Esophagus mucosa (tissue), 1 donor: ENCODE data around the gene TRRAP. TPM values are rescaled to one million over a fixed set of nuclear protein-coding genes. Genes with fewer than 3 reads are reported as not detected.

Source experiments
- ATAC-seq: fragments of 200-7000 bp; cut with Tn5 transposase; one replicate; pipeline ENCODE4 v1.9.1; 2020
- total RNA-seq: library from RNA; stranded (reverse); gene quantifications from one replicate; pipeline ENCODE4 v1.2.4, GENCODE V29; 2023
- donor health status: DM: yes; HTN: yes; CAD: no.

TRRAP gene
- total RNA-seq, 1 donor from 2014 or later, result 17.3 TPM

DNA sequence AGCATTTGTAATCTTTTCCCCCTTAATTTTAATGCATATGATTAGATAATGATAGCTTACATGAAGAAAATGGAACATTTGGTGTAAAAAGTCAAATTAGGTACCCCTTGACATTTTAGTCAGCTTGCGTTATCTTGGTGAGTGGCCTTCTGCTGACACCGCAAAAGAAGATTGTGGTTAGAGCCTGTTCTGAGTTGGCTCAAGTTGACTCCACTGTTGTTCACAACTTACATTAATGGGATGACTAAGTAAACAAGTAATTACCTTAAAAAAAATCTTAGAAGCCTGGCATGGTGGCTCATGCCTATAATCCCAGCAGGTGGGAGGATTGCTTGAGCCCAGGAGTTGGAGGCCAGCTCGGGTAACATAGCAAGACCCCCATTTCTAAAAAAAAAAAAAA, 24.2 kb downstream of the TRRAP start:
- no peak for ATAC-seq

DNA sequence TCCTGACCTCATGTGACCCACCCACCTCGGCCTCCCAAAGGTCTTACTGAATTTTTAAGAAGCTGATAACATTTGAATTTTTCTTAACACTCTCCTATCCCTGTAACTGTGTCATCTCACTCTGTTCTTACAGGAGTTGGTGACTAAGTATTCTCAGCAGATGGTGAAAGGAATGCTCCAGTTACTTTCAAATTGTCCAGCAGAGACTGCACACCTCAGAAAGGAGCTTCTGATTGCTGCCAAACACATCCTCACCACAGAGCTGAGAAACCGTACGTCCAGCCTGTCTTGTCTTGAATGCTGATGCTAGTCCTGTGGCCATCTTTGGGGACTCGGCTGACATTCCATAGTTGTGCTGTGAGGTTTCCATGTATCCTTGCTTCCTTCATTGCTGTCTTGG, 24.9 kb downstream of the TRRAP start:
- no peak for ATAC-seq

DNA sequence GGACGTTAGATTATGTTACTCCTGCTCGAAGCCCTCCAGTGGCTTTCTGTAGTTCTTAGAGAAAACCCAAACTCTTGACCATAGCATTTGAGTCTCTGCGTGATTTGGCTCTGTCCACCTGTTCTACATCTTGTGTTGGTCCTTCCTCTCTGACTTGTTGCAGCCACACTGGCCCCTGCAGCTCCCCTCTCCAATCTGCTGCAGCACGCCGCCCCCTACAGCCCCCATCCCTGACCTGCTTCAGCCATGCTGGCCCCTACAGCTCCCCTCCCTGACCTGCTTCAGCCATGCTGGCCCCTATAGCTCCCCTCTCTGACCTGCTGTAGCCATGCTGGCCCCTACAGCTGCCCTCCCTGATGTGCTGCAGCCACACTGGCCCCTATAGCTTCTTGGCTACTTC, 29.2 kb downstream of the TRRAP start:
- no peak for ATAC-seq

DNA sequence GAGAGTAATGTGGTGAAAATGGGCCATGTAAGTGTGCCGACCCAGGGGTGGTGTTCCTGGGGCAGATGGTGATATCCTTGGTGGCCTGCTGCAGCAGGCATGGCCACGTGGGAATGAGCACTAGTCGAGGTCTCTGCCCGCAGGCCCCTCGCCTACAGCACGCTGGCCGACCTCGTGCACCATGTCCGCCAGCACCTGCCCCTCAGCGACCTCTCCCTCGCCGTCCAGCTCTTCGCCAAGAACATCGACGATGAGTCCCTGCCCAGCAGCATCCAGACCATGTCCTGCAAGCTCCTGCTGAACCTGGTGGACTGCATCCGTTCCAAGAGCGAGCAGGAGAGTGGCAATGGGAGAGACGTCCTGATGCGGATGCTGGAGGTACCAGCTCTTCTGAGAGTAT, 30.3 kb downstream of the TRRAP start:
- ATAC-seq, result no peak

DNA sequence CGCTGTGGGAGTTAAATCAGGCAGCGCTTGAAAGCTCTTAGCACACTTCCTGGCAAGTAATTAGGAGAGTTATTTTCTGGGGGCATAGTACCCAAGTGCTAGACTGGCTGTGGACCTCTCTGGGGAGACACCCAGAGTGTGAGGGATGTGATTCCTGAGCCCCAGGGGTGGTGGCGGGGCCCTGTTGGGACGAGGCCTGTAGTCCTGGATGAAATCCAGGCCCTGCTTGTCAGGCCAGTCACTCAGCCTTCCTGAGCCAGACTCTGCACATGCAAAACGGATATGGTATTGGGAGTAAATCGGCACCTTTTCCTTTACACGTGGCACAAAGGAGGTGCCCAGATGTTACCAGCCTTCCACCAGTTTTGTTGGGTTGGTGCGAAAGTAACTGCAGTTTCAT, 31.2 kb downstream of the TRRAP start:
- no peak for ATAC-seq

DNA sequence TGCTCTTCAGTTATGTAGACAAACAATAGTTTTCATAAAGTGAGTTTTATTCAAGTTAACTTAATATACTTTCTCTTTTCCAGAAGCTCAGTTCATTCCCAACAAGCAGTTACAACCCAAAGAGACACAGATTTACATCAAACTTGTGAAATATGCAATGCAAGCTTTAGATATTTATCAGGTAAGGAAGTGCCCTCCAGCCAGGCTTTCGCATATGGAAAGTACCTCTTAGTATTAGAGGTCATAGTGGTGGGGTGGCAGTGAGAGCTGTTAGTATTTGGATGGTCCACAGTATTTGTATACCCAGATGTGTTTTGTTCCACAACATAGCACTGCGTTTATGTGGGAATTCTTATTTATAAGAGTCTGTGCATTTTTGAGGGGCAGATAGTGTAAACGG, 32.1 kb downstream of the TRRAP start:
- ATAC-seq, result no peak

DNA sequence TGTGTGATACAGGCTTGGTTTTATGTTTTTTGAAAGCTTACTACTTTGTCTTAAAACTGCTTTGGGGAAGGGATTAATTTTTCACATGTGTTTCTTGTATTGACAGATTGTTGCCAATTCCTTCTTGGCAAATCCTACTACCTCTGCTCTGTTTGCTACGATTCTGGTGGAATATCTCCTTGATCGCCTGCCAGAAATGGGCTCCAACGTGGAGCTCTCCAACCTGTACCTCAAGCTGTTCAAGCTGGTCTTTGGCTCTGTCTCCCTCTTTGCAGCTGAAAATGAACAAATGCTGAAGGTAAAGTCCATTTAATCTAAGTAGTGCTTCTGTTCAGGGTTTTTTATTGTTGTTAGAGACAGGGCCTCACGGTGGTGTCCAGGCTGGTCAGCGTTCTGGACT, 33.6 kb downstream of the TRRAP start:
- ATAC-seq, result no peak

DNA sequence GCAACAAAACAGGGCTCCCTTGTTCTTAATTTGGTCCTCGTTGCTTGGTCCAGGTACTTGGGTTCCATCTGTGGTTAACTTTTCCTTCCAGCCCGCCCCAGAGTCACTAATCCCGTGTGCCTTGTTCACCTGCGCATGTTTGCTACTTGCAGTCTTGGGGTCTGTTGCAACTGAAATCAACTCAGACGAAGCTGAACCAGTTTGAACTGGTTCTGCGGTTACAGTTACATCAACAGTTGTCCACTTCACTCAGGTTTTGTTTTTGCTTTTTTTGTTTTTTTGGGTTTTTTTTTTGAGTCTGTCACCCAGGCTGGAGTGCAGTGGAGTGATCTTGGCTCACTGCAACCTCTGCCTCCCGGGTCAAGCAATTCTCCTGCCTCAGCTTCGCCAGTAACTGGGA, 34.7 kb downstream of the TRRAP start:
- no peak for ATAC-seq

DNA sequence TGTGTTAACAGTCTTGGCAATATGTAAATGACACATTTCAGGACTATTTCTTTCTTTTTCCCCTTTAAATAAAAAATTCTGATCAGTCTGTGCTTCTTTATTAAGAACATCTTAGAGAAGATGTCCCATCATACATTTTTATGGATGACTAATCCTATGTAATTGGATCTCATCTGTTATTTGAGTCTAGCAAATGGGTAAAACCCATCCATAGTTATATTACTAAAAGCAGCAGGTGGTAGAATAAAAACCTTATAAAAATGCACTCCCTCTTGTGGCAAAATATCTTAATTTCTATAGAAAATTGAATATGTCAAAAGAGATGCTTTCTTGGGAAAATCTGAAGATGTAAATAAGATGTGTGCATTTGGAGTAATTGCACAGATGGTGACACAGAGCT, 35.3 kb downstream of the TRRAP start:
- no peak for ATAC-seq

DNA sequence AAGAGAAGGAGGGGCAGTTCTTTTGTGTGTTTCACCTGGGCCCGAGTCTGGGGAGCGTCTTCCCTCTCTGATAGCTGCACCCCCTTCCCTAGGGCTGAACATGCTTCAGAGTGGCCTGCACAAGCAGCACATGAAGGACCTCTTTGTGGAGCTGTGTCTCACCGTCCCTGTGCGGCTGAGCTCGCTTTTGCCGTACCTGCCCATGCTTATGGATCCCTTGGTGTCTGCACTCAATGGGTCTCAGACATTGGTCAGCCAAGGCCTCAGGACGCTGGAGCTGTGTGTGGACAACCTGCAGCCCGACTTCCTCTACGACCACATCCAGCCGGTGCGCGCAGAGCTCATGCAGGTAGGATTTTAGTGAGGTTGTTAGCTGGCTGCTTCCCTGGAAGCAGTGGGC, 39.0 kb downstream of the TRRAP start:
- no peak for ATAC-seq

DNA sequence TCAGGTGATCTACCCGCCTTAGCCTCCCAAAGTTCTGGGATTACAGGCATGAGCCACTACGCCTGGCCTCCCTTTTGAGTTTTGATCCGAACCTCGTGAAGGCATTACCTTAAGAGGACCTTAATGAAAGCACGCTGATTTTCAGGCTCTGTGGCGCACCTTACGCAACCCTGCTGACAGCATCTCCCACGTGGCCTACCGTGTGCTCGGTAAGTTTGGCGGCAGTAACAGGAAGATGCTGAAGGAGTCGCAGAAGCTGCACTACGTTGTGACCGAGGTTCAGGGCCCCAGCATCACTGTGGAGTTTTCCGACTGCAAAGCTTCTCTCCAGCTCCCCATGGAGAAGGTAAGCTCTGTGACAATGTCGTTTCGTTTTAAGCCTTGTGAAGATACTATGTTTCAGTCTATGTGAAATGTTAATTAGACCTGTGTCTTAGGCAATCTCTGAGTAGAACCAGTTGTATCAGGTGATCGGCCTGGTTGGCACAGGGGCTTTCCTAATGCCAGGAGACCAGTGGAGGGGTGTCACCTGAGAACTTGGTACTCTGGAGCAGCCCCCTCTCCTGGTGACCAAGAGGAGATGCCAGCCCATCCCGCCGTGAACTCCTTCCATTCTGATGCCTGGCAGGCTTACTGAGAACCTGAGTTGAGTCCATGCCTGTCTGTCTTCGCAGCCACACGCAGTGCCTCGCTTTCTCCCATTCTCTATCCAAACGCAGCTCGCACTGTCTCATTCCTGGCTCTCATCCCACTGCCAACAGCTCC, 43.5 kb downstream of the TRRAP start:
- ATAC-seq, result no peak

DNA sequence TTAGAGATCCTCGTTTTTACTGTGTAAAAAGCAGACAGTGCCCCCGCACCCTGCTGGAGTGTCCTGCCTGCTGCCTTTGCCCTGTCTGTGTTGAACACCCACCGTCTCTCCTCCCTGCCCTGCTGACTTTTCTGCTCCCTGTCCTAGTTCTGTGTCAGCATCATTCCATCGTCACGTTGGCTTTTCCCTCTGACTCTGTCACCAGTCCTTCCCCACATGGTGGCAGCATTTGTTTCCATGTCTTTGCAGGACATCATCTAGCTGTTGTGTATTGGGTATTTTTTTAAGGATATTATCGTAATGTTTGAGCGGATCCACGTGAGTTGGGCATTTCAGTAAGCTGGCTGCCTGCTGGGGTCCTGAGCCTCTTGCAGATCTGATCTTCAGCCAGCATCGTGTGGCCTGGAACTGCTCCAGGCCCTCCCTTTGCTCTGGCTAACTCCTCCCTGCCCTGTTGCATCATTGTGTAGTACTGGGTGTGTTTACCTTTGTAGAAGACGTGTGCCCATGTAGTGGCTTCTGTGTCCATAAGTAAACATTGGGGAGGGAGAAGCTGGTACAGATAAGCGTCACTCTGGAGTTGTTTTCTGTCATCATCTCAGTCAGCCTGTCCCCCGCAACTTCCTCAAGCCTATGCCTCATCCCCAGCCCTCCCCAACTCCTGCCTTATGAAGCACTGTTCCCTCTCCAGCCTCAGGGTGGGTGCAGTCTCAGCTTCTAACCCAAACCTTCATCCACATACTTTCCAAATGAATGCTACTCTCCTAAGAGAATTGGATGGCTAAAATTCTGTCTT, 44.3 kb downstream of the TRRAP start:
- ATAC-seq, result peak; percentile 77

DNA sequence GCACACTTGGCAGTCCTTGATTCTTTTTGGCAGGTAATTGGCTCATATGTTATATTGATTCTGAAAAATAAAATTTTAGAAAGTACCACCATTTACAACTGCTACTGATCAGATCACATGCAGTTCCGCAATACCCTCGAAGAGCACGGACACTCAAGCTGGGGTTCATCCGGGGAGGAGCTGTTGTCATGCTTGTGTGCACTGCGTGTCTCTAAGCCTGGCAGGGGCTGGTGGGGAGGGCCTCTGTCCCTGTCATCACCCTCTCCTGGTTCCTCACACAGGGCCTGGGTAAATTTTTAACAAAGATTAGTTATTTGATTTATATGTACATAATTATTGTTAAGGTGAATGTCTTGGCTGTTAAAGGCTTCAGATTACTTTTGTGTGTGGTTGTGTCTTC, 45.2 kb downstream of the TRRAP start:
- no peak for ATAC-seq

DNA sequence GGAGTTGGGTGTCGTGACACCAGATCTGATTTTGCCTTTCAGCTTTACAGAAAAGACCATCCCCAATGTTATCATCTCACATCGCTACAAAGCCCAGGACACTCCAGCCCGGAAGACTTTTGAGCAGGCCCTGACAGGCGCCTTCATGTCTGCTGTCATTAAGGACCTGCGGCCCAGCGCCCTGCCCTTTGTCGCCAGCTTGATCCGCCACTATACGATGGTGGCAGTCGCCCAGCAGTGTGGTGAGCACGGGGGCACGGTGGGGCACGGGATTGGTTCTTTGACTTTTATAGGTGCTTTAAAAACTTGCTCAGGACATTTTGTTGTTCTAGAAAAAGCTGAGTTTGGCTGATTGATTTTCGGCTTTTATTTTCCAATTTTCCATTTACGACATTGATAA, 48.8 kb downstream of the TRRAP start:
- no peak for ATAC-seq

DNA sequence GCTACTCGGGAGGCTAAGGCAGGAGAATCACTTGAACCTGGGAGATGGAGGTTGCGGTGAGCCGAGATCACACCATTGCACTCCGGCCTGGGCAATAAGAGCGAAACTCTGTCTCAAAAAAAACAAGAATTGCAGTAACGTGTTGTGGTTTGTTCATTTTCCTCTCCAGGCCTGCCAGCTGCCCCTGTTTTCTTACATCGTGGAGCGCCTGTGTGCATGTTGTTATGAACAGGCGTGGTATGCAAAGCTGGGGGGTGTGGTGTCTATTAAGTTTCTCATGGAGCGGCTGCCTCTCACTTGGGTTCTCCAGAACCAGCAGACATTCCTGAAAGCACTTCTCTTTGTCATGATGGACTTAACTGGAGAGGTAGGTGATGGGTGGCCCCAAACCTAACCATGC, 52.1 kb downstream of the TRRAP start:
- ATAC-seq, result no peak

DNA sequence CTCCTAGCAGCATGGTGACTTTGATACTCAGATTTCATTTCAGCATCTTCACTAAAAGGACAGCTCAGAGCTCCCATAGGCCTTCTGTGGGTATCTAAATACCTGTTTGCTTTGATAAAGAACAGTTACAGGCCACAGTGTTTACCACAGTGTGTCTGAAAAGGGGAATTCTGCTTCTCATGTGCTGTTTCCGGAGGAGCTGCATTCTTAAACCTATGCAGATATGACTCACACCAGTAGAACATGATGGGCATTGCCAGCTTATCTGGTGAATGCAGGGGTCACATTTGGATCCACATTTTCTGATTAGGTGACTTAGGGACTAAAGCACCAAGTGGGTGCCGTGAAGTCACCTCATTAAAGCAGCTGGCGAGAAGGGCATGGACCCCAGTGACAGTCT, 52.6 kb downstream of the TRRAP start:
- peak; percentile 41 for ATAC-seq

DNA sequence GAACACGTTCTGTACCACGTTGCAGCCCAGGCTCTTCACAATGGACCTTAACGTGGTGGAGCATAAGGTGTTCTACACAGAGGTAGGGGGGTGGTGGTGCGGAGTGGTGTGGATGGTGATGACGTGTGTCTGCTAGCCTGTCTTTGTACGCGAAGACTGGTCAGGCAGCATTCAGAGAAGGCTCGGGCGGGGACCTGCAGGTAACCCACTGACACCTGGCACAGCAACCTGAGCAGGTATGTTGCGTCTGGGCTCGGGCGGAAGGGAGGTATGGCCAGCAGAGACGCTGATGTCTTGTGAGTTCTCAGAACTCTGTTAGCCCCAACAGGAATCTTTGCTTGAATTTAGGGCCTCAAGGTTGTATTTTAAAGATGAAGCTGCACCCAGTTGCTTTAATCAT, 55.0 kb downstream of the TRRAP start:
- ATAC-seq, result no peak

DNA sequence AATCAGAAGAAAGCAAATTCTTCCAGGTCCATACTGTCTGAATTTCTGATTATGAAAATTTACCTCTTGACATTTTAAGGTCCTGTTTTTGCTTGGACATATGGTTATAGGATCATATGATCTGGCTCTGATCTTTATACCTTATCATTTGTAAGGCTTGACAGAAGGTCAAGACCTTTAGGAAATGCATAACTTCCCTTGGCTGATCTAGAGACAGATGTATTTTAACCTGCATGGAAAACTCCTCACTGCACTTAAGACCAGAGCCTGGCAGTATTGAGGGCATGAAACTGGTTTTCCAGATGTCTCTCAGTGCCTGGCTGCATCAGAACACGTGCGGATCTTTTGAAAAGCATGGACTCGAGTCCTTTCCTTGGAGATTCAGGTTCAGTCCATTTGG, 55.9 kb downstream of the TRRAP start:
- no peak for ATAC-seq

DNA sequence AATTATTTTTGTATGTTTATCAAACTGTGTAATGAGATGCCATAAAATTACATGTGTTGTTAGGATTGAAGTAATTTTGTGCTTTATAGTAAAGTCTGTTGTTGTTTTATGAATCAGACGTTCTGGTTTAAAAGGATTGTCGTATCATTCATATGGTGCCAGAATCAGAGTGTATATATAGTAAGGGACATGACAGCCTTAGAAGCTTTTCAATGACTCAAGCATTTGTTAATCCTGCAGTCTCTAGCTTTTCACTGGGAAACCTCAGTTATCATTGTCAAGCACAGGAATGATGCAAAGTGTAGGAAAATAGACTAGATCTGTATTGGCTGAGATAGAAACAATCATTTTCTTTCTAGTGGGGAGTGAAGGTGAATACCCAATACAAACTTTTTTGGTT, 57.5 kb downstream of the TRRAP start:
- ATAC-seq, result no peak

DNA sequence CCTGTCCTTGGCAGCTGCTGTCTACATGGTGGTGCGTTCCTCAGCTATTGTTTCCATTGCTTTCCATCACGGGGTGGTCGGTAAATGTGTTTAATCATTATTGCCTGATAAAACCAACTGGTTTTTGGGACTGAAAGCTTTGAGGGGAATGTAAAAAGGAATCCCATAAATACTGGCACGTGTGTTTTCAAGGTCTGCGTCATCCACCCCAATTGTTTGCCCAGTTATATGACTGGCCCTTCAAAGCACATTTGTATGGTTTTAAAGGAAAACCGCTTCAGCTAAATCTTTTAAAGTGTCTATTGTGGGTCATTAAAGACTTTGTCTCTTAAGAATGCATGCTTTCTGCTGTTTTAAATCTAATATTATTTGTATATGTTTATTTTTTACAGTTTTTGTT, 65.0 kb downstream of the TRRAP start:
- no peak for ATAC-seq

DNA sequence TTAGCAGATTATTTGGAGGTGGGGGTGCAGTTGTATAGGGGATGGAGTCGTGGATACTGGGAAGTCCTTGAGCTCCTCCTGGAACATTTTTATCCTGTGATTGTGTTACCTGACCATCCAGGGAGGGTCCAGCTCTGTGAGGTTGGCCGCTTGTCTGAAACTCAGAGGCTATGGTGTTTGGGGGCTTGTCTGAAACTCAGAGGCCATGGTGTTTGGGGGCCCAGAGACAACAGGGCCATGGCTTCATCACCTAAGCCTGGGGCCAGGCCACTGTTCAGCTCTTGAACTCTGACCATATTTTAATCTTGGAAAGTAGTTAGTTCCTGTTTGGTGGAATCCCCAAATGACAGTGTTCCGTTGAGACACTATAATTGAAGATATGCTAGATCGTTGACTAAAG, 66.1 kb downstream of the TRRAP start:
- no peak for ATAC-seq

DNA sequence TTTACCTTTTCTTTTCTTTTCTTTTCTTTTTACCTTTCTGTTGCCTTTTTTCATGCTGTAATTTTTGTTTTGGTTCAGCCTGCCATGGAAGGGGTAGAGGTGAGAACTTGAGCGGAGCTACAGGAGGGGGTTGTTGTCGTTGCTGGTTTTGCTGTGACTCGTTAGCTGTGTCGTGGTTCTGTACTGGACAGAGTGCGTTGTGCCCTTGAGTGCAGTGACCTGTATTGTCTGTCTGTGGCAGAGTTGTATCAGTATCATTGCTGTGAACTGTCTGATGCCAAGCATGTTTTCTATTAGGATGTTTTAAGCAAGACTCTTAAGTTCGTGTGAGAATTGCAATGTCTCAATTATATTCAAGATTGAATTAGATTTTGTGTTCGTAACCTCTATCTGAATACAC, 67.5 kb downstream of the TRRAP start:
- no peak for ATAC-seq

DNA sequence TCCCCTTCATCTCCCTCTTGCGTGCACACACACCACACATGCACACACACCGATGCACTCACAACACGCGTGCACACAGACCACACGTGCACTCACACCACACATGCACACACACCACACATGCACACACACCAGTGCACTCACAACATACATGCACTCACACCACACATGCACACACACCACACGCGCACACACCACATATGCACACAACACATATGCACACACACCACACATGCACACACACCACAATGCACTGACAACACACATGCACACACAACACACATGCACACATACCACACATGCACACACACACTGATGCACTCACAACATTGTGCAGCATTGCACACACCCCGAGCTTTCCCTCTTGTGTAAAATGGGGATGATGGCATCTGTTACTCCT, 68.1 kb downstream of the TRRAP start:
- no peak for ATAC-seq

DNA sequence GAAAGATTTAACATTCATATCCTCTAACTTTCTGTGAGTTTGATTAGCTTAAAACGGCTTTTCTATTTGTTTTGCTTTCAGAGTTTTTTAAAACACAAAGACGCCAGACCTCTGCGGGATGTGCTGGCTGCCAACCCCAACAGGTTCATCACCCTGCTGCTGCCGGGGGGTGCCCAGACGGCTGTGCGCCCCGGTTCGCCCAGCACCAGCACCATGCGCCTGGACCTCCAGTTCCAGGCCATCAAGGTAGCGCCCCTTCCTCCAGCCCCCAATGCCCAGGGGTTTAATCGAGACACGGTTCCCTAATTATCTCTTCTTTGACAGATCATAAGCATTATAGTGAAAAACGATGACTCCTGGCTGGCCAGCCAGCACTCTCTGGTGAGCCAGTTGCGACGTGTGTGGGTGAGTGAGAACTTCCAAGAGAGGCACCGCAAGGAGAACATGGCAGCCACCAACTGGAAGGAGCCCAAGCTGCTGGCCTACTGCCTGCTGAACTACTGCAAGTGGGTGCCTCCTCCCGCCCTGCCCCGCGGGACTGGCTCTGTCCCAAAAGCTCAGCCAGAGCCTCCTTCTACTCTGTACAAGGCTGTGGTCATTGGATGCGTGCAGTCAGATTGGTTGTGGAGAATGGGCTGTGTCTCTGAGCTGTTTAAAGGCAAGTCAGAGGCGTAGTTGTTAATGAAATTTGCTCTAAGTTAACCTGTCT, 71.2 kb downstream of the TRRAP start:
- peak; percentile 39 for ATAC-seq
